Right cardiac atrium (tissue), 5 donors: Measurements from ENCODE around the gene CLSTN2. TPM values are rescaled to one million over a fixed set of nuclear protein-coding genes. Genes with fewer than 3 reads are reported as not detected.

Experiments
- ATAC-seq, 2 donors: fragments of 200-7000 bp; cut with Tn5 transposase; one replicate each; pipeline versions ENCODE4 v1.8.0 to v1.9.1; 2020; ENCODE audit warnings: moderate library complexity in 2 of 2, mild to moderate bottlenecking in 1 of 2
- DNase-seq, 3 donors: peaks; one replicate each; pipeline ENCODE4 v3.0.0-alpha.2; 2020
- H3K27ac ChIP-seq: one replicate; pipeline ENCODE4 v1.5.1; 2013; ENCODE audit warnings: mild to moderate bottlenecking, low read length, control low read depth, moderate library complexity
- H3K27me3 ChIP-seq: one replicate; pipeline ENCODE4 v1.6.1; 2013; ENCODE audit not compliant: control insufficient read depth, insufficient read depth
- H3K4me1 ChIP-seq: one replicate; pipeline ENCODE4 v1.6.1; 2013; ENCODE audit warnings: low read length; ENCODE audit not compliant: control insufficient read depth, insufficient read depth
- H3K4me3 ChIP-seq: one replicate; pipeline ENCODE4 v1.5.1; 2013; ENCODE audit warnings: low read length, control low read depth
- H3K9me3 ChIP-seq: one replicate; pipeline ENCODE4 v1.6.1; 2013; ENCODE audit warnings: low read length; ENCODE audit not compliant: control insufficient read depth
- WGBS: extraction: QIAGEN DNeasy Blood & Tissue Kit; methylation state at CpG from one replicate; pipeline ENCODE4 v1.1.7; 2013; 5-methylcytosine and 5-hydroxymethylcytosine counted together
- intact Hi-C, 4 donors: fragments of 100-400 bp; cut with DNase I; formaldehyde crosslinking; loops; one replicate each; pipeline versions ENCODE4 v1.11.0 to v1.14.0; 2022 to 2023
- polyA plus RNA-seq: library from polyadenylated mRNA; stranded (reverse); fragments of 200-250 nt; gene quantifications from one replicate; pipeline ENCODE4 v1.2.3, GENCODE V29; 2013
- total RNA-seq, 4 donors: library from RNA; stranded (reverse); fragmentation: NEBNext Ultra II Directional; extraction: Animal tissue kit (Norgen Biotek cat#: 25700); gene quantifications; one replicate each; pipeline ENCODE4 v1.2.1, GENCODE V29; 2021
- donor health status: healthy with polysubstance abuse.
- donor health status: DM: no; HTN: yes; CAD: no.
- donor health status: DM: no; HTN: no; CAD: no.
- donor health status: DM: no; HTN: yes; CAD: no; lungs with severe emphysema.
- donor health status: DM: yes; HTN: yes; CAD: no.

Gene CLSTN2
- total and polyA plus RNA-seq, 5 donors: 3.7 to 31.5 (median 24.8) TPM

GRCh38 chr3:140467796-140468315 lies 532.9 kb downstream of the CLSTN2 start:
- no peak for ATAC-seq
- H3K9me3 ChIP-seq: no peaks in the 10 kb centered on the region
- H3K4me3 ChIP-seq: no peak overlapping the region
- H3K27ac ChIP-seq: no peak overlapping the region
- DNase-seq: no peak
- no peaks in the 10 kb centered on the region for H3K27me3 ChIP-seq
- intact Hi-C loops: no loop called here
- H3K4me1 ChIP-seq: peaks cover 3% of the 10 kb centered on the region

GRCh38 chr3:140468407-140468806 lies 533.4 kb downstream of the CLSTN2 start:
- 67% methylated on average over 7 of the region's 7 CpGs for WGBS
- Histone ChIP-seq H3K4me1 (peaks cover 3% of the 10 kb centered on the region), H3K4me3 (no peak overlapping the region), H3K27me3 (no peaks in the 10 kb centered on the region), H3K9me3 (no peaks in the 10 kb centered on the region), H3K27ac (no peak overlapping the region)
- ATAC-seq (no peak), DNase-seq (no peak)
- intact Hi-C loops: no loop called here

- Histone ChIP-seq H3K9me3 (no peaks in the 10 kb centered on the region), H3K4me1 (peaks cover 3% of the 10 kb centered on the region), H3K27me3 (no peaks in the 10 kb centered on the region), H3K27ac (no peak overlapping the region), H3K4me3 (no peak overlapping the region)
- ATAC-seq (no peak), DNase-seq (no peak)
- intact Hi-C loops: no loop called here
- 76% methylated on average over 4 of the region's 4 CpGs for whole genome bisulfite sequencing
Observed at GRCh38 chr3:140469491-140469890, 534.5 kb downstream of the CLSTN2 start.

- 77% methylated on average over 4 of the region's 4 CpGs for WGBS
- no peak overlapping the region for H3K27ac ChIP-seq
- H3K4me3 ChIP-seq: no peak overlapping the region
- intact Hi-C loops: no loop called here
- no peaks in the 10 kb centered on the region for H3K9me3 ChIP-seq
- H3K4me1 ChIP-seq: peaks cover 3% of the 10 kb centered on the region
- ATAC-seq (no peak), DNase-seq (no peak)
- no peaks in the 10 kb centered on the region for H3K27me3 ChIP-seq
Observed at GRCh38 chr3:140470211-140470610, 535.2 kb downstream of the CLSTN2 start.

- intact Hi-C loops: no loop called here
- H3K27me3 ChIP-seq: no peaks in the 10 kb centered on the region
- no peak overlapping the region for H3K4me3 ChIP-seq
- no peaks in the 10 kb centered on the region for H3K9me3 ChIP-seq
- H3K4me1 ChIP-seq: peaks cover 3% of the 10 kb centered on the region
- H3K27ac ChIP-seq: no peak overlapping the region
- DNase-seq (no peak), ATAC-seq (no peak)
- 93% methylated on average over 2 of the region's 2 CpGs for WGBS
Observed at GRCh38 chr3:140470962-140471361, 536.0 kb downstream of the CLSTN2 start.

- Histone ChIP-seq H3K4me3 (no peak overlapping the region), H3K27me3 (no peaks in the 10 kb centered on the region), H3K9me3 (no peaks in the 10 kb centered on the region), H3K27ac (no peak overlapping the region), H3K4me1 (no peaks in the 10 kb centered on the region)
- WGBS: 79% methylated on average over 3 of the region's 3 CpGs
- DNase-seq: no peak
- intact Hi-C loops: no loop called here
- no peak for ATAC-seq
Observed at GRCh38 chr3:140472306-140473020, 537.5 kb downstream of the CLSTN2 start.

- no peak overlapping the region for H3K4me3 ChIP-seq
- 44% methylated on average over 1 of the region's 1 CpG for WGBS
- no peak for ATAC-seq
- intact Hi-C loops: no loop called here
- H3K4me1 ChIP-seq: no peaks in the 10 kb centered on the region
- H3K27me3 ChIP-seq: no peaks in the 10 kb centered on the region
- H3K27ac ChIP-seq: no peak overlapping the region
- no peaks in the 10 kb centered on the region for H3K9me3 ChIP-seq
- DNase-seq: no peak
Observed at GRCh38 chr3:140487566-140487965, 552.6 kb downstream of the CLSTN2 start.

GRCh38 chr3:140493271-140493670 lies 558.3 kb downstream of the CLSTN2 start:
- Histone ChIP-seq H3K4me3 (no peak overlapping the region), H3K27ac (no peak overlapping the region), H3K27me3 (no peaks in the 10 kb centered on the region), H3K9me3 (no peaks in the 10 kb centered on the region), H3K4me1 (no peaks in the 10 kb centered on the region)
- WGBS: 82% methylated on average over 1 of the region's 1 CpG
- ATAC-seq (no peak), DNase-seq (no peak)
- intact Hi-C loops: no loop called here

- Histone ChIP-seq H3K27ac (no peak overlapping the region), H3K4me3 (no peak overlapping the region), H3K9me3 (no peaks in the 10 kb centered on the region), H3K27me3 (no peaks in the 10 kb centered on the region), H3K4me1 (no peaks in the 10 kb centered on the region)
- ATAC-seq (no peak), DNase-seq (no peak)
- intact Hi-C loops: no loop called here
- 72% methylated on average over 2 of the region's 2 CpGs for WGBS
Observed at GRCh38 chr3:140494970-140495369, 560.0 kb downstream of the CLSTN2 start.

GRCh38 chr3:140497331-140497730 lies 562.3 kb downstream of the CLSTN2 start:
- WGBS: 93% methylated on average over 11 of the region's 11 CpGs
- DNase-seq (peak in 1 of 3 donors; percentile 41), ATAC-seq (no peak)
- Histone ChIP-seq H3K27ac (no peak overlapping the region), H3K9me3 (no peaks in the 10 kb centered on the region), H3K4me3 (no peak overlapping the region), H3K27me3 (no peaks in the 10 kb centered on the region), H3K4me1 (peaks cover 2% of the 10 kb centered on the region)
- intact Hi-C loops: no loop called here

- ATAC-seq (no peak), DNase-seq (no peak)
- Histone ChIP-seq H3K27me3 (no peaks in the 10 kb centered on the region), H3K4me1 (peaks cover 2% of the 10 kb centered on the region), H3K4me3 (no peak overlapping the region), H3K27ac (no peak overlapping the region), H3K9me3 (no peaks in the 10 kb centered on the region)
- intact Hi-C loops: no loop called here
- WGBS: 19% methylated on average over 1 of the region's 1 CpG
Observed at GRCh38 chr3:140499114-140499757, 564.3 kb downstream of the CLSTN2 start.
